PC-3 (cell line): ENCODE measurements around the gene KHK.

Source experiments
- EZH2phosphoT487 ChIP-seq: fragments of 300-600 bp; sonication (generic); IDR thresholded peaks from 2 replicates; pipeline ENCODE4 v1.6.1; 2018; ENCODE audit warnings: mild to moderate bottlenecking, antibody characterized with exemption, low read length, borderline replicate concordance
- TF ChIP-seq, protein P1 (sequence below): fragments of 300-600 bp; sonication (generic); conservative IDR thresholded peaks from 2 replicates; pipeline ENCODE4 v1.5.1; 2017; ENCODE audit warnings: antibody characterized with exemption, low read depth, mild to moderate bottlenecking, low read length

DNA sequence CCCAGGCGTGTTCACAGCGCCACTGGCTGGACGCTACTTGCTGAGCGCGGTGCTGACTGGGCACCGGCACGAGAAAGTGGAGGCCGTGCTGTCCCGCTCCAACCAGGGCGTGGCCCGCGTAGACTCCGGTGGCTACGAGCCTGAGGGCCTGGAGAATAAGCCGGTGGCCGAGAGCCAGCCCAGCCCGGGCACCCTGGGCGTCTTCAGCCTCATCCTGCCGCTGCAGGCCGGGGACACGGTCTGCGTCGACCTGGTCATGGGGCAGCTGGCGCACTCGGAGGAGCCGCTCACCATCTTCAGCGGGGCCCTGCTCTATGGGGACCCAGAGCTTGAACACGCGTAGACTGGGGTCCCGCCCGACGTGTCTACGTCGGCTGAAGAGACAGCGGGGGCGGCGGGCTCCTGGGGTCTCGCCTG is 891 bp upstream of the KHK start:
- TF ChIP-seq, protein P1, sequence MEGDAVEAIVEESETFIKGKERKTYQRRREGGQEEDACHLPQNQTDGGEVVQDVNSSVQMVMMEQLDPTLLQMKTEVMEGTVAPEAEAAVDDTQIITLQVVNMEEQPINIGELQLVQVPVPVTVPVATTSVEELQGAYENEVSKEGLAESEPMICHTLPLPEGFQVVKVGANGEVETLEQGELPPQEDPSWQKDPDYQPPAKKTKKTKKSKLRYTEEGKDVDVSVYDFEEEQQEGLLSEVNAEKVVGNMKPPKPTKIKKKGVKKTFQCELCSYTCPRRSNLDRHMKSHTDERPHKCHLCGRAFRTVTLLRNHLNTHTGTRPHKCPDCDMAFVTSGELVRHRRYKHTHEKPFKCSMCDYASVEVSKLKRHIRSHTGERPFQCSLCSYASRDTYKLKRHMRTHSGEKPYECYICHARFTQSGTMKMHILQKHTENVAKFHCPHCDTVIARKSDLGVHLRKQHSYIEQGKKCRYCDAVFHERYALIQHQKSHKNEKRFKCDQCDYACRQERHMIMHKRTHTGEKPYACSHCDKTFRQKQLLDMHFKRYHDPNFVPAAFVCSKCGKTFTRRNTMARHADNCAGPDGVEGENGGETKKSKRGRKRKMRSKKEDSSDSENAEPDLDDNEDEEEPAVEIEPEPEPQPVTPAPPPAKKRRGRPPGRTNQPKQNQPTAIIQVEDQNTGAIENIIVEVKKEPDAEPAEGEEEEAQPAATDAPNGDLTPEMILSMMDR: peak; percentile 66
- no peak for TF ChIP-seq EZH2phosphoT487
